Lower leg skin (tissue), 4 donors: ENCODE results near the gene SERPINA7. TPM values are rescaled to one million over a fixed set of nuclear protein-coding genes. Genes with fewer than 3 reads are reported as not detected.

Experiments
- DNase-seq, 2 donors: peaks; one replicate each; pipeline ENCODE4 v3.0.0-alpha.2; 2019; ENCODE audit warnings: low spot score in 2 of 2
- H3K4me3 ChIP-seq: fragments of 200-600 bp; sonication (generic); 2 replicates; pipeline ENCODE4 v1.5.1; 2017; ENCODE audit warnings: mild to moderate bottlenecking, low read depth; ENCODE audit not compliant: poor library complexity, severe bottlenecking
- CTCF ChIP-seq, 3 donors: fragments of 450-650 bp; IDR thresholded peaks; one replicate each; pipeline ENCODE4 v1.5.1; 2016; ENCODE audit warnings: antibody characterized with exemption in 3 of 3, mild to moderate bottlenecking in 3 of 3, moderate library complexity in 2 of 3
- POLR2A ChIP-seq, 2 donors: fragments of 450-650 bp; IDR thresholded peaks; one replicate each; pipeline ENCODE4 v1.6.1; 2016 to 2017; ENCODE audit warnings: antibody characterized with exemption in 2 of 2, mild to moderate bottlenecking in 1 of 2, moderate library complexity in 1 of 2
- WGBS, 2 donors: methylation state at CpG; one replicate each; pipeline ENCODE4 v1.1.5; 2018; 5-methylcytosine and 5-hydroxymethylcytosine counted together
- intact Hi-C: fragments of 100-400 bp; cut with DNase I; formaldehyde crosslinking; loops from one replicate; pipeline ENCODE4 v1.15.0; 2023; ENCODE audit warnings: low total_unique reads
- total RNA-seq, 4 donors: library from RNA; depleted of rRNA; stranded (reverse); fragments of >200 nt; gene quantifications; one replicate each; pipeline ENCODE4 v1.1.0, GENCODE V29; 2016

The SERPINA7 gene
- total RNA-seq, 4 donors from 2014 or later = not detected

DNA sequence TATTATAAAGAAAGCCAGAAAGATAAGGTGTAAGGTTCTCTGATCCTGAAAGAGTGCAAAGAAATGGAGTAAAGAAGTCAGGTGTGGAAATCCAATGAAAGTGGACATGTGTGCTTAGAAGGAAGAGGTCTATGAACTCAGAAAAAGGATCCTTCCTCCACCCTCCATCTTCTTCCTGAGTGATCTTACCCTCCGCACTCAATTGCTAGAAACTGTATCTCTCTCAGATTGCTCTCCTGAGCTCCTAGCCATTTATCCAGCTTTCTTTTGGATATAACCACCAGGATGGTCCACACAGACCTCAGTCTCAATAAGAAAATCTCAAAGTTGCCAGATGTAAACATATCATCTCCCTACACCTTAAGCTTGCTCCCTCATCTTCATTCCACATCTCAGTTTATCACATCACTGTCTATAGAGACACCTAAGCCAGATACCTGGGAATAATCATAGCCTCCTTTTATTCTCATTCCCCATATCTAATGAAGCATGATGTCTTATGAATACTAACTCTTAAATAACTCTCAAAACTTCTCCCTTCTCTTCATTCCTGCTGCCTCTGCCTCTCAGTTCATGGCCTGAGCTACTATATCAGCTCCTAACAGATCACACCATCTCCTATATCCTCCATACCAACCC lies 573 bp downstream of the SERPINA7 start:
- intact Hi-C loops = no loop called here
- TF ChIP-seq POLR2A (IDR thresholded peaks at IDR 0.05) (no peak), CTCF (IDR thresholded peaks at IDR 0.05) (no peak)
- WGBS, 2 donors = 88 to 91% methylated on average over 1 of the region's 1 CpG
- DNase-seq = no peak
- no peak overlapping the region for H3K4me3 ChIP-seq

- intact Hi-C loops = no loop called here
- no peak for TF ChIP-seq CTCF (IDR thresholded peaks at IDR 0.05)
- TF ChIP-seq POLR2A (IDR thresholded peaks at IDR 0.05) = no peak
- H3K4me3 ChIP-seq = no peak overlapping the region
- WGBS, 2 donors = 96 to 100% methylated on average over 1 of the region's 1 CpG
- DNase-seq = no peak
These were observed 1.8 kb downstream of the SERPINA7 start for GRCh38 chrX:106036716-106037115.

DNA sequence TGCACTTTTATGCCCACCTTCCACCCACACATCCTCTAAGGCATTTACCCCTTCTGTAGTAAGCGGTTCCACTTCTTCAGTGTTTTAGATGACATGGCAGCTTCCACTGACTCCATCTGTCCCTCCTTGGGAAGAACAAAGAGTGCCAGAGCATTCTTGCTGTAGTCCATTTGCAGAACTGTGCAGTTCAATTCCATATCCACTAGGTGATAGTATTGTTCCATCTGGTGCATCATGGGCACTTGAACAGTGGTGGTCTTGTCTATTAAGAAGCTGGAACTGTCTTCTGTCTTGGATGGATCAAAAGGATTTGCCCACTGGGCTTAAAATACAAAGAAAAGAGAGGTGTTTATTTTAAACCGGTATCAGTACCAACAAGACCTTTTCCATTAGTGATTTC lies 3.5 kb downstream of the SERPINA7 start:
- H3K4me3 ChIP-seq = no peak overlapping the region
- intact Hi-C loops = no loop called here
- TF ChIP-seq CTCF (IDR thresholded peaks at IDR 0.05) = no peak
- no peak for TF ChIP-seq POLR2A (IDR thresholded peaks at IDR 0.05)
- 55 to 56% methylated on average over 2 of the region's 2 CpGs for WGBS, 2 donors
- DNase-seq = no peak

GRCh38 chrX:106023947-106024346 lies 14.6 kb downstream of the SERPINA7 start:
- TF ChIP-seq CTCF (IDR thresholded peaks at IDR 0.05) (no peak), POLR2A (IDR thresholded peaks at IDR 0.05) (no peak)
- no peak overlapping the region for H3K4me3 ChIP-seq
- intact Hi-C loops = no loop called here
- no peak for DNase-seq
- 76 to 87% methylated on average over 4 of the region's 4 CpGs for WGBS, 2 donors

DNA sequence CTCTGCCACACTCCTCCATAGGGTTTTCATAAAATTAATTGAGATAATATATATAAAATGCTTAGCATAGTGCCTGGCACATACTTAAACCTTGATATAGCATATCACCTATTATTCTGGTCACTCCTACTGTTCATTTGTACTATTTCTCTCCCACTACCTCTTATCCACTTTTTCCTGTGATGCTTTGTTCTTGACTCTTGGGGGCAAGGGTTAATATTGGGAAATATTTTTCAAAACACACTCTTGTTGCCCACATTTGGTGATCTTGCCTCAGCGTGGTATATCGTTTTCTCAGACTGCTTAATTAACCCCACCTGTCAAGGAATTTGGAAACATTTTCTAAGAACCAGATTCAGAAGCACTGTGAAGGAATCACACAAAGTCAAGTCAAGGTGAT lies 16.3 kb downstream of the SERPINA7 start:
- intact Hi-C loops = no loop called here
- WGBS, 2 donors = 44 to 72% methylated on average over 2 of the region's 2 CpGs
- TF ChIP-seq CTCF (IDR thresholded peaks at IDR 0.05) = no peak
- DNase-seq = no peak
- H3K4me3 ChIP-seq = no peak overlapping the region
